ENCODE measurements around the gene PLCB3. TPM values are rescaled to one million over a fixed set of nuclear protein-coding genes. Genes with fewer than 3 reads are reported as not detected.
A peak's percentile ranks its signal among the peaks of the same experiment; 100 is the strongest.
"Not testable (repeated sequence)": the region's sequence is repeated elsewhere in the genome, so short reads cannot be mapped to it uniquely, and the experiment has no call there.

The PLCB3 gene
- total RNA-seq, 1 donor from 2014 or later, result 48.7 TPM

DNA sequence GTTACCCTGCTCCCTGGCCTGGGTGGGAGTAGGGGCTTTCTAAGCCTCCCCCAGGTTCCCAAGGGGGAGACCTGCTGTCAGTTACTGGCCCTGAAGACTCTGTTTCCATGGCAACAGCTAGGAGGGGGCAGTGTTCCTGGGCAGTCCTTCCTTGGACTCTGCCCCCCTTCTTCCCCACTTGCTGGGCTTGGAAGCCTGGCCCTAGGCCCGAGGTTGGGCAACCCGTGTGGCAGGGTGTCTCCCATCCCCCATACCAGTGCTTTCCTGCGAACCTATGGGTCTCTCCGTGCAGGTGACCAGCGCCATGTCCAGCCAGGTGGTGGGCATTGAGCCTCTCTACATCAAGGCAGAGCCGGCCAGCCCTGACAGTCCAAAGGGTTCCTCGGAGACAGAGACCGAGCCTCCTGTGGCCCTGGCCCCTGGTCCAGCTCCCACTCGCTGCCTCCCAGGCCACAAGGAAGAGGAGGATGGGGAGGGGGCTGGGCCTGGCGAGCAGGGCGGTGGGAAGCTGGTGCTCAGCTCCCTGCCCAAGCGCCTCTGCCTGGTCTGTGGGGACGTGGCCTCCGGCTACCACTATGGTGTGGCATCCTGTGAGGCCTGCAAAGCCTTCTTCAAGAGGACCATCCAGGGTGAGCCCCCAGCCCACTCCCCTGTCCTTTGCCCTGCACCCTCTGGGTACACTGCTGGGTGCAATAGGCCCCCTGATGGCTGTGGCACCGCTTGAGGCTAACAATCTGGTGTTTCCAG is 55.7 kb downstream of the PLCB3 start:
- H3K27ac Mint-ChIP-seq (ENCODE audit: unreplicated experiment), result no peak overlapping the region
- Histone ChIP-seq H3K27ac (ENCODE audit: low read depth, low read length) (no peak overlapping the region), H3K27me3 (ENCODE audit: insufficient read depth, low read length) (no peaks in the 10 kb centered on the region), H3K4me1 (ENCODE audit: insufficient read depth, low read length) (peaks cover 12% of the 10 kb centered on the region), H3K4me2 (ENCODE audit: low read length) (peak overlapping the region; percentile 95), H3K79me2 (ENCODE audit: insufficient read depth, low read length) (peaks cover 24% of the 10 kb centered on the region), H2AFZ (ENCODE audit: low read depth, low read length) (no peak overlapping the region), H3K9me3 (ENCODE audit: insufficient read depth, low read depth, low read length) (no peaks in the 10 kb centered on the region), H4K20me1 (ENCODE audit: insufficient read depth, low read length) (peaks cover 6% of the 10 kb centered on the region), H3K36me3 (ENCODE audit: insufficient read depth, low read length) (no peaks in the 10 kb centered on the region), H3K4me3 (ENCODE audit: insufficient read depth, low read depth, low read length) (no peak overlapping the region), H3K9ac (ENCODE audit: low read length) (no peak overlapping the region)
- H3K36me3 Mint-ChIP-seq (ENCODE audit: low read depth, unreplicated experiment), result no peaks in the 10 kb centered on the region
- TF ChIP-seq, protein P1, sequence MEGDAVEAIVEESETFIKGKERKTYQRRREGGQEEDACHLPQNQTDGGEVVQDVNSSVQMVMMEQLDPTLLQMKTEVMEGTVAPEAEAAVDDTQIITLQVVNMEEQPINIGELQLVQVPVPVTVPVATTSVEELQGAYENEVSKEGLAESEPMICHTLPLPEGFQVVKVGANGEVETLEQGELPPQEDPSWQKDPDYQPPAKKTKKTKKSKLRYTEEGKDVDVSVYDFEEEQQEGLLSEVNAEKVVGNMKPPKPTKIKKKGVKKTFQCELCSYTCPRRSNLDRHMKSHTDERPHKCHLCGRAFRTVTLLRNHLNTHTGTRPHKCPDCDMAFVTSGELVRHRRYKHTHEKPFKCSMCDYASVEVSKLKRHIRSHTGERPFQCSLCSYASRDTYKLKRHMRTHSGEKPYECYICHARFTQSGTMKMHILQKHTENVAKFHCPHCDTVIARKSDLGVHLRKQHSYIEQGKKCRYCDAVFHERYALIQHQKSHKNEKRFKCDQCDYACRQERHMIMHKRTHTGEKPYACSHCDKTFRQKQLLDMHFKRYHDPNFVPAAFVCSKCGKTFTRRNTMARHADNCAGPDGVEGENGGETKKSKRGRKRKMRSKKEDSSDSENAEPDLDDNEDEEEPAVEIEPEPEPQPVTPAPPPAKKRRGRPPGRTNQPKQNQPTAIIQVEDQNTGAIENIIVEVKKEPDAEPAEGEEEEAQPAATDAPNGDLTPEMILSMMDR (IDR thresholded peaks at IDR 0.05; ENCODE audit: insufficient read depth, low read depth, low read length), result no peak
- TF ChIP-seq EZH2 (IDR thresholded peaks at IDR 0.05; ENCODE audit: insufficient read depth, low read length), result no peak
- no peak for FAIRE-seq
- H3K4me3 Mint-ChIP-seq (ENCODE audit: unreplicated experiment), result peak overlapping the region; percentile 94
- no peaks in the 10 kb centered on the region for H3K27me3 Mint-ChIP-seq (ENCODE audit: low read depth, unreplicated experiment)
- peaks cover 2% of the 10 kb centered on the region for H3K4me1 Mint-ChIP-seq (ENCODE audit: low read depth, unreplicated experiment)
- H3K9me3 Mint-ChIP-seq (ENCODE audit: unreplicated experiment), result no peaks in the 10 kb centered on the region
- DNase-seq (ENCODE audit: low read depth), result no peak

DNA sequence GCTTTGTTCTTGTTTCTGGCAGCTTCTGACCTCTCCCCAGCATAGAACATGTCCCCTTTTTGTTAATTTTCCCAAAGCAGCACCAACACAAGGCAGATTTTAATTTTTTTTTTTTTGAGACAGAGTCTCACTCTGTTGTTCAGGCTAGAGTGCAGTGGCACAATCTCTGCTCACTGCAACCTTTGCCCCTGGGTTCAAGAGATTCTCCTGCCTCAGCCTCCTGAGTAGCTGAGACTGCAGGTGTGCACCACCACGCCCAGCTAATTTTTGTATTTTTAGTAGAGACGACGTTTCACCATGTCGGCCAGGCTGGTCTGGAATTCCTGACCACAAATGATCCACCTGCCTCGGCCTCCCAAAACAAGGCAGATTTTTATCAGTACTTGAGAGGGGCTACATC is 56.5 kb downstream of the PLCB3 start:
- not testable (repeated sequence) for H3K9me3 ChIP-seq (ENCODE audit: insufficient read depth, low read depth, low read length); H3K36me3 ChIP-seq (ENCODE audit: insufficient read depth, low read length); H3K9ac ChIP-seq (ENCODE audit: low read length); H2AFZ ChIP-seq (ENCODE audit: low read depth, low read length); H3K27ac Mint-ChIP-seq (ENCODE audit: unreplicated experiment); H3K4me3 ChIP-seq (ENCODE audit: insufficient read depth, low read depth, low read length); H3K4me1 Mint-ChIP-seq (ENCODE audit: low read depth, unreplicated experiment); FAIRE-seq; H3K27me3 Mint-ChIP-seq (ENCODE audit: low read depth, unreplicated experiment); H3K9me3 Mint-ChIP-seq (ENCODE audit: unreplicated experiment); H3K27ac ChIP-seq (ENCODE audit: low read depth, low read length); H4K20me1 ChIP-seq (ENCODE audit: insufficient read depth, low read length); H3K36me3 Mint-ChIP-seq (ENCODE audit: low read depth, unreplicated experiment); H3K4me2 ChIP-seq (ENCODE audit: low read length); H3K27me3 ChIP-seq (ENCODE audit: insufficient read depth, low read length); DNase-seq (ENCODE audit: low read depth)
- Histone ChIP-seq H3K4me1 (ENCODE audit: insufficient read depth, low read length) (peaks cover 12% of the 10 kb centered on the region), H3K79me2 (ENCODE audit: insufficient read depth, low read length) (peaks cover 24% of the 10 kb centered on the region)
- peak overlapping the region; percentile 79 for H3K4me3 Mint-ChIP-seq (ENCODE audit: unreplicated experiment)

DNA sequence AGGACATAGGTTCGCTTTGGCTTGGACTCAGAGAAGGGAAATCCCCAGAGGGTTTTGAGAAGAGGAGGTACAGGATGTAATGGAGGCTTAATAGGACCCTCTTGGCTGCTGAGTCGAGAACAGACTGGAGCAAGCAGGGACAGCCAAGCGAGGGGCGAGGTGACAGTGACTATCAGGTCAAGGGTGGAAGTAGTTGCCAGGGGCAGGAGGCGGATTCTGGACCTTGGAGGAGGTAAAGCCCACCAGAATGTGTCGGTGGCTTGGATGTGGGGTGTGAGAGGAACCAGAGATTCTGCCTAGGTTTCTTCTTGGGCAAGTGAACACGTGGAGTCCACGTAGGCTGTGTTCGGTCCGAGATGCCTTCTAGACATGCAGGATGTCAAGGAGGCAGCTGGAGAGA is 61.6 kb downstream of the PLCB3 start:
- Histone ChIP-seq H3K4me1 (ENCODE audit: insufficient read depth, low read length) (no peaks in the 10 kb centered on the region), H4K20me1 (ENCODE audit: insufficient read depth, low read length) (no peaks in the 10 kb centered on the region), H3K27me3 (ENCODE audit: insufficient read depth, low read length) (no peaks in the 10 kb centered on the region), H3K36me3 (ENCODE audit: insufficient read depth, low read length) (no peaks in the 10 kb centered on the region), H3K79me2 (ENCODE audit: insufficient read depth, low read length) (peaks cover 23% of the 10 kb centered on the region), H3K9ac (ENCODE audit: low read length) (no peak overlapping the region), H3K4me2 (ENCODE audit: low read length) (no peak overlapping the region), H2AFZ (ENCODE audit: low read depth, low read length) (no peak overlapping the region), H3K4me3 (ENCODE audit: insufficient read depth, low read depth, low read length) (no peak overlapping the region), H3K27ac (ENCODE audit: low read depth, low read length) (no peak overlapping the region), H3K9me3 (ENCODE audit: insufficient read depth, low read depth, low read length) (no peaks in the 10 kb centered on the region)
- Mint-ChIP-seq H3K27ac (ENCODE audit: unreplicated experiment) (peak overlapping the region; percentile 91), H3K9me3 (ENCODE audit: unreplicated experiment) (no peaks in the 10 kb centered on the region), H3K27me3 (ENCODE audit: low read depth, unreplicated experiment) (no peaks in the 10 kb centered on the region), H3K4me1 (ENCODE audit: low read depth, unreplicated experiment) (peaks cover 9% of the 10 kb centered on the region), H3K36me3 (ENCODE audit: low read depth, unreplicated experiment) (peaks cover 11% of the 10 kb centered on the region), H3K4me3 (ENCODE audit: unreplicated experiment) (peak overlapping the region; percentile 61)
- FAIRE-seq, result no peak
- TF ChIP-seq, protein P1 (IDR thresholded peaks at IDR 0.05; ENCODE audit: insufficient read depth, low read depth, low read length), result no peak
- TF ChIP-seq EZH2 (IDR thresholded peaks at IDR 0.05; ENCODE audit: insufficient read depth, low read length), result no peak
- no peak for DNase-seq (ENCODE audit: low read depth)

Data from astrocyte (in vitro differentiated cells and primary cell).